Mesodermal cell (in vitro differentiated cells): ENCODE results near the gene GPR75.

Experiments used
- H3K27ac ChIP-seq: 2 replicates; pipeline ENCODE4 v1.7.0; 2013; ENCODE audit warnings: mild to moderate bottlenecking, low read depth, low read length, moderate library complexity; ENCODE audit not compliant: severe bottlenecking
- H3K36me3 ChIP-seq: 2 replicates; pipeline ENCODE4 v1.7.1; 2013; ENCODE audit warnings: mild to moderate bottlenecking, low read length, moderate library complexity; ENCODE audit not compliant: control insufficient read depth, insufficient read depth
- H3K4me1 ChIP-seq: one replicate; pipeline ENCODE4 v1.7.1; 2013; ENCODE audit warnings: mild to moderate bottlenecking, low read length; ENCODE audit not compliant: insufficient read depth, control insufficient read depth, poor library complexity, severe bottlenecking
- H3K4me3 ChIP-seq: 2 replicates; pipeline ENCODE4 v1.7.0; 2013; ENCODE audit warnings: low read length, control low read depth, mild to moderate bottlenecking; ENCODE audit not compliant: insufficient read depth, poor library complexity, severe bottlenecking; ENCODE audit errors: extremely low read depth
- H3K9me3 ChIP-seq: 2 replicates; pipeline ENCODE4 v1.7.1; 2013; ENCODE audit warnings: mild to moderate bottlenecking, low read length, moderate library complexity; ENCODE audit not compliant: control insufficient read depth
- WGBS, 2 experiments: methylation state at CpG; one replicate each; pipeline ENCODE4 v1.1.5; 2013; ENCODE audit warnings: missing lambda C conversion rate in 2 of 2; ENCODE audit not compliant: insufficient coverage in 2 of 2; 5-methylcytosine and 5-hydroxymethylcytosine counted together

GPR75 gene

GRCh38 chr2:53880756-53881155, 21.0 kb upstream of the GPR75 start:
- peaks cover 91% of the 10 kb centered on the region for H3K36me3 ChIP-seq
- H3K9me3 ChIP-seq, result no peaks in the 10 kb centered on the region
- no peaks in the 10 kb centered on the region for H3K4me1 ChIP-seq
- H3K4me3 ChIP-seq, result no peak overlapping the region
- no peak overlapping the region for H3K27ac ChIP-seq
- 90% methylated on average over 2 of the region's 3 CpGs; no CpG with 5 or more reads in 1 of the 2 experiments for WGBS, 2 experiments

DNA sequence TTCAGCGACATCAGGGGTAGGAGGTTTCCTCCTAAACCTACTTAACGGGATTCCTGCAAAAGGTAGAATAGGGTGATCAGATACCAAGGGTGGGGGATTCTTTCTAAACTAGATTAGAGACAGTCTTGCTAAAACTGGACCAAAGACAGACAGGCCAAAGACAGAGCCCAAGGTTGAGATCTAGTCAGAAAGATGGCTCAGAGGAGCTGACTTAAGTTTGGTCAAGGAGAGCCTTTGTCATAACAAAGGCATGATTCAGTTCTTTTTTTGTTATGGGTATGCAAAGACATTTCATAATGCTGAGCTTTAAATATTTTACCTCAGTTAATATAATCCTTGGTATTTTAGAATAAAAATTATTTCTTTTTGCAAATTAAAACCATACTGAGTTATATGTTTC, 17.8 kb upstream of the GPR75 start:
- no peaks in the 10 kb centered on the region for H3K9me3 ChIP-seq
- 94% methylated on average over 2 of the region's 2 CpGs; no CpG with 5 or more reads in 1 of the 2 experiments for whole genome bisulfite sequencing, 2 experiments
- no peak overlapping the region for H3K4me3 ChIP-seq
- no peak overlapping the region for H3K27ac ChIP-seq
- no peaks in the 10 kb centered on the region for H3K4me1 ChIP-seq
- peaks cover 88% of the 10 kb centered on the region for H3K36me3 ChIP-seq

- no peaks in the 10 kb centered on the region for H3K4me1 ChIP-seq
- H3K36me3 ChIP-seq, result peaks cover 88% of the 10 kb centered on the region
- H3K9me3 ChIP-seq, result no peaks in the 10 kb centered on the region
- H3K27ac ChIP-seq, result no peak overlapping the region
- no CpG with 5 or more reads among the region's 1 CpG for WGBS, 2 experiments
- no peak overlapping the region for H3K4me3 ChIP-seq
These were observed 17.3 kb upstream of the GPR75 start for GRCh38 chr2:53877112-53877511.

- Histone ChIP-seq H3K4me3 (no peak overlapping the region), H3K9me3 (no peaks in the 10 kb centered on the region), H3K27ac (no peak overlapping the region), H3K36me3 (peaks cover 85% of the 10 kb centered on the region), H3K4me1 (no peaks in the 10 kb centered on the region)
- WGBS, 2 experiments, result 89 to 90% methylated on average over 2 to 3 of the region's 7 CpGs
These were observed 14.7 kb upstream of the GPR75 start for GRCh38 chr2:53874401-53874950.

DNA sequence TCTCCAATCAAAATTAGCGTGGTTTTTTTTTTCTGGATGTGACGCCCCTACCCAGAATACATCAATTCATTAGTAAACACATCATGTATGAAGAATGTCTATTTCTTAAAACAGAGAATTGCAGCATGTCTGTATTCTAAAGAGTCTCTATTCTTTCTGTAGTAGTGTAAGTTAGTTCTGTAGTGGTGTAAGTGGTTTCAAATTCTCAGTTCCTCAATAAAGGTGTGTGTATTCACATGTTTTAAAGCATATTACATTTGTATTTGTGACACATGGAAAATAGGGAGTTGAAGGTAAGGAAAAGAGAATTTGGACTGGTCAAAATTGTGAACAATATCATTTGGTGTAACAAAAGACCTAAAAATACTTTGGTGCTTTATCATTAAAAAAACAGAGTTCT, 8.0 kb upstream of the GPR75 start:
- Histone ChIP-seq H3K9me3 (no peaks in the 10 kb centered on the region), H3K27ac (no peak overlapping the region), H3K4me1 (no peaks in the 10 kb centered on the region), H3K4me3 (no peak overlapping the region), H3K36me3 (peaks cover 81% of the 10 kb centered on the region)
- WGBS, 2 experiments, result no CpG with 5 or more reads among the region's 2 CpGs

GRCh38 chr2:53867169-53867568, 7.4 kb upstream of the GPR75 start:
- Histone ChIP-seq H3K27ac (no peak overlapping the region), H3K4me3 (no peak overlapping the region), H3K9me3 (no peaks in the 10 kb centered on the region), H3K4me1 (no peaks in the 10 kb centered on the region), H3K36me3 (peaks cover 79% of the 10 kb centered on the region)
- WGBS, 2 experiments, result 100% methylated on average over 5 of the region's 5 CpGs

GRCh38 chr2:53865962-53866361, 6.2 kb upstream of the GPR75 start:
- Histone ChIP-seq H3K4me3 (no peak overlapping the region), H3K36me3 (peaks cover 78% of the 10 kb centered on the region), H3K4me1 (no peaks in the 10 kb centered on the region), H3K9me3 (no peaks in the 10 kb centered on the region), H3K27ac (no peak overlapping the region)
- WGBS, 2 experiments, result 84 to 86% methylated on average over 1 to 2 of the region's 5 CpGs

GRCh38 chr2:53865264-53865663, 5.5 kb upstream of the GPR75 start:
- H3K9me3 ChIP-seq, result no peaks in the 10 kb centered on the region
- H3K27ac ChIP-seq, result no peak overlapping the region
- 90 to 100% methylated on average over 2 of the region's 2 CpGs for WGBS, 2 experiments
- no peak overlapping the region for H3K4me3 ChIP-seq
- no peaks in the 10 kb centered on the region for H3K4me1 ChIP-seq
- peaks cover 79% of the 10 kb centered on the region for H3K36me3 ChIP-seq

DNA sequence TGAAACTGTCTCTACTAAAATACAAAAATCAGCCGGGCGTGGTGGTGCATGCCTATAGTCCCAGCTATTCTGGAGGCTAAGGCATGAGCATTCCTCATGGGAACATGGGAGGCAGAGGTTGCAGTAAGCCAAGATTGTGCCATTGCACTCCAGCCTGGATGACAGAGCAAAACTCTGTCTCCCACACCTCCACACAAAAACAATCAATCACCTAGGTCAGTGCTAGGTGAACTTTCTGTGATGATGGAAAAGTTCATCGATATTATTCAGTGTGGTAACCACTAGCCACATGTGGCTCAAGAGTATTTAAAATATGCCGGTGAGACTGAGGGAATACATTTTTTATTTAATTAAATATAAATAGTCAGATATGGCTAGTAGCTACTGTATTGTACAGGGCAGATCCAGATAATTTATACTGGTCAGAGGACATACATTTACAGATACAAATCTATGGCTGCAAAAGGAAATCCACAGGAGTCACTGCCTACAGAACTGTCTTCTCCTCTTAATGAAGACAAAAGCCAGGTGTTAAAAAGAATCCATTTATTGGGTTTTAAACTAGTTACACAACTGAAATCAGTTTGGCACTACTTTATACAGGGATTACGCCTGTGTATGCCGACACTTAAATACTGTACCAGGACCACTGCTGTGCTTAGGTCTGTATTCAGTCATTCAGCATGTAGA, 3.9 kb upstream of the GPR75 start:
- H3K36me3 ChIP-seq, result peaks cover 73% of the 10 kb centered on the region
- no peaks in the 10 kb centered on the region for H3K4me1 ChIP-seq
- 100% methylated on average over 1 to 2 of the region's 6 CpGs for WGBS, 2 experiments
- H3K27ac ChIP-seq, result no peak overlapping the region
- H3K9me3 ChIP-seq, result no peaks in the 10 kb centered on the region
- no peak overlapping the region for H3K4me3 ChIP-seq

- 95 to 100% methylated on average over 3 to 5 of the region's 5 CpGs for WGBS, 2 experiments
- H3K4me1 ChIP-seq, result no peaks in the 10 kb centered on the region
- no peaks in the 10 kb centered on the region for H3K9me3 ChIP-seq
- peaks cover 66% of the 10 kb centered on the region for H3K36me3 ChIP-seq
- no peak overlapping the region for H3K4me3 ChIP-seq
- H3K27ac ChIP-seq, result no peak overlapping the region
These were observed 2.1 kb upstream of the GPR75 start for GRCh38 chr2:53861824-53862223.

GRCh38 chr2:53856272-53856671, 3.5 kb downstream of the GPR75 start:
- 100% methylated on average over 2 of the region's 2 CpGs for WGBS, 2 experiments
- Histone ChIP-seq H3K4me1 (no peaks in the 10 kb centered on the region), H3K9me3 (no peaks in the 10 kb centered on the region), H3K27ac (no peak overlapping the region), H3K36me3 (peaks cover 54% of the 10 kb centered on the region), H3K4me3 (no peak overlapping the region)
